Activated CD4-positive, alpha-beta T cell treated with anti-CD3 and anti-CD28 coated beads for 24 hours (primary cell): ENCODE data around the gene GLIPR1.
A peak's percentile ranks its signal among the peaks of the same experiment; 100 is the strongest.
"Not testable (repeated sequence)": the region's sequence is repeated elsewhere in the genome, so short reads cannot be mapped to it uniquely, and the experiment has no call there.

ENCODE experiments used
- DNase-seq, 2 donors: peaks; one replicate each; pipeline ENCODE4 v3.0.0-alpha.2; 2020; ENCODE audit warnings: low read depth in 2 of 2

The GLIPR1 gene

GRCh38 chr12:75474116-75474515 is 6.4 kb upstream of the GLIPR1 start:
- DNase-seq, result no peak

DNA sequence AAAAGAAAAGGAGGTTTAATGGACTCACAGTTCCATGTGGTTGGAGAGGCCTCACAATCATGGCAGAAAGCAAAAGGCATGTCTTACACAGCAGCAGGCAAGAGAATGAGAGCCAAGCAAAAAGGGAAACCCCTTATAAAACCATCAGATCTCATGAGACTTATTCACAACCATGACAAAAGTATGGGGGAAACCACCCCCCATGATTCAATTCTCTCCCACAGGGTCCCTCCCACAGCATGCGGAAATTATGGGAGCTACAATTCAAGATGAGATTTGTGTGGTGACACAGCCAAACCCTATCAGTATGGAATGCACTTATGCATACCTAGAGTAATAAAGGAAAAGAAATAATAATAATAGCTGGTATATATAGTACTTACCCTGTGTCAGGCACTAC is 4.5 kb upstream of the GLIPR1 start:
- DNase-seq, result no peak

- DNase-seq, result no peak
These were observed 3.4 kb upstream of the GLIPR1 start for GRCh38 chr12:75477137-75477536.

- peak in 1 of 2 donors; percentile 21 for DNase-seq
These were observed 2.3 kb upstream of the GLIPR1 start for GRCh38 chr12:75478116-75478794.

- DNase-seq, result no peak
These were observed 543 bp upstream of the GLIPR1 start for GRCh38 chr12:75479963-75480461.

DNA sequence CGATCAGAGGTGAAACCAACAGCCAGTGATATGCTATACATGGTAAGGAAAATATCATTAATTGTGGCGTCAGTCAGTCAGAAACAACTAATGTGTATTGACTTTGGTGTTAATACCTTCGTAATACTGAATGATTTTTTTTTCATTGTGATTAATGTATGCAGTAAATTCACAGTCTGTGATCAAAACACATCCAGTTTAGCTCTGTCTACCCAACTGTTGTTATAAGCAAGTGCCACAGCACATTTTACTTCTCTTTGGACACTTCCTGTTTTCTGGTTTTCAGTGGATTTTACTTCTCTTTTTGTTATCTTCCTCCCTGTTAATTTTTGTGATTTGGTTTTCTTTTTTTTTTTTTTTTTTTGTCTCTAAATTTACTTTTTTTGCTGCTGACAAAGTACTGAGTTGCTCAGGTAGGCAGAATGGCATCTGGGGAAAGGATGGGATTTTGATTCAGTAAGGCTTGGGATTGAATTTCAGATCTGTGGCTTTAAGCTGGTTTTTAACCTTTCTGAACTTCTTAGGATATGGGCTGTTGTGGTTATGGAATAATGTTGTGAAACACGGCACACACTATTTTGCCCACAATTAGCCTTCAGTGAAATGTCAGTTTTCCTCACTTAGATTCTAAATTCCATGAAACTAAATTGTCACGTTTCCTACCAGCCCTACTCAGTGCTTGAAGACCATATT is 604 bp downstream of the GLIPR1 start:
- no peak for DNase-seq

DNA sequence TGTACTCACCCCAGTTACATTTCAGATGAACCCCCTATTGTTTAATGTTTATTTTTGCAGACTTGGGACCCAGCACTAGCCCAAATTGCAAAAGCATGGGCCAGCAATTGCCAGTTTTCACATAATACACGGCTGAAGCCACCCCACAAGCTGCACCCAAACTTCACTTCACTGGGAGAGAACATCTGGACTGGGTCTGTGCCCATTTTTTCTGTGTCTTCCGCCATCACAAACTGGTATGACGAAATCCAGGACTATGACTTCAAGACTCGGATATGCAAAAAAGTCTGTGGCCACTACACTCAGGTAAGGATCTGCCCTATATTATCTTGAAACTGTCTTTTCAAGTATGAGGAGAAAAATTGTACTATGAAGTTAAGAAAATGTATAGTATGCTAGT is 1.2 kb downstream of the GLIPR1 start:
- DNase-seq, result no peak

- DNase-seq, result no peak
These were observed 2.1 kb downstream of the GLIPR1 start for GRCh38 chr12:75482646-75483045.

DNA sequence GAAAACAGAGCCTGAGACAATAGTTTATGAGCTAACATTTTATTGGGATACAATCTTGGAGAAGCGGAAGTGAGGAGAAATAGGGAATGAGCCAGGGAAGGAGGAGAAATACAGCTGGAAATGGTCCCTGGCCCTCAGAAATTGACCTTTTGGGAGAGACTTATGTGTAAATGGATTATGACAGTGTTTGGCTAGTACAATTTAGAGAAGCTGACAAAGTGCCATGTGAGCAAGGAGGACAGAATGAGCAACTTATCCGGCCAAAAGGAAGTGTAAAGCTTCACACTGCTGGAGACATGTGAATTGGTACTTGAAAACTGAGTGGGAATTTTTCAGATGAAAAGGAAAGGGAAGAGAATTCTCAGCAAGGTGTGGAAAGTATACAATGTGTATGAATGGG is 2.9 kb downstream of the GLIPR1 start:
- DNase-seq, result no peak

- not testable (repeated sequence) for DNase-seq
These were observed 3.9 kb downstream of the GLIPR1 start for GRCh38 chr12:75484450-75484849.

GRCh38 chr12:75487308-75487707 is 6.8 kb downstream of the GLIPR1 start:
- no peak for DNase-seq

DNA sequence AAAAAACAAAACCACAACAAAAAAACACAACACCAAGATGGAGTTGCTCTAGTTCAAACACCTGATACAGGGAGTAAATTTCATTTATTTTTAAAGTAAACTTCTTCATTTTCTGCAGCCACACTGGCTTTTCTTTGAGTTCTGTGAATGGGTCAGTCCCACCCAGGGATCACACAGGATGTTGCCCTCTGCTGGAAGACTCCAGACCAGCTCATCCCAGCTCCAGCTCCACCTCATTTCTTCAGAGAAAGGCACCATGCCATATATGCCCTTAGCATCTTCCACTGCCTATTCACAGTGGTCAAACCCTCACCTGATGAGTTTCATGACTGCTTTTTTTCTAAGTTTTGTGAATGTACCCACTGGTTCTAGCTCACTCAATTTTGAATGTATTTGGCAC is 8.0 kb downstream of the GLIPR1 start:
- no peak for DNase-seq

GRCh38 chr12:75489187-75489586 is 8.6 kb downstream of the GLIPR1 start:
- DNase-seq, result no peak

DNA sequence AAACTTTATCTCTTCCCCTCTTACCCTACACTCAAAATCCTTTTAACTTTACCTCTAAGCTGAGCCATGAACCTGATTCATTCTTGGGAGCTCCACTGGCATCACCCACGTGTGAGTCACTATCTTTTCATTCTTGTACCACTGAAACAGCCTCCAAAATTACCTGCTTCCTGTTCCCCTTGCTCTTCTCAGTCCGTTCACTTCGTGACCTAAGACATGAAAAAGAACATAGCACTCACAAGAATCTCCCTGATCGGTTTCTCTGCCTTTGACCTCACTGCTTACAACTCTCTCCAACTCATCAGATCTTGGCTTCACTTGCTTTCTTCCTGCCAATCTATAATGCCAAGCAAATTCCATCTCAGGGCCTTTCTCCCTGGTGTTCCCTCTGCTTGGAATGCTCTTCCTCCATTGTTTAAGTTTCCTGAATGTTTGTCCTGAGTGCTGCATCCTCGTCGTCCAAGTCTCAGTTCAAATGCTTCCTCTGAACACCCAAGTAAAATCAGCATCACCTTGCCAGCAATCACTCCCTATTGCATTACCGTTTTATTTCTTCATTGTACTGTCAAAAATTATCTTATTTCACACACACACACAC is 9.2 kb downstream of the GLIPR1 start:
- DNase-seq, result no peak

GRCh38 chr12:75491169-75491568 is 10.6 kb downstream of the GLIPR1 start:
- DNase-seq, result no peak

GRCh38 chr12:75503459-75503858 is 22.9 kb downstream of the GLIPR1 start:
- DNase-seq, result no peak

- DNase-seq, result no peak
These were observed 23.3 kb downstream of the GLIPR1 start for GRCh38 chr12:75503866-75504265.

- no peak for DNase-seq
These were observed 25.3 kb downstream of the GLIPR1 start for GRCh38 chr12:75505706-75506312.

DNA sequence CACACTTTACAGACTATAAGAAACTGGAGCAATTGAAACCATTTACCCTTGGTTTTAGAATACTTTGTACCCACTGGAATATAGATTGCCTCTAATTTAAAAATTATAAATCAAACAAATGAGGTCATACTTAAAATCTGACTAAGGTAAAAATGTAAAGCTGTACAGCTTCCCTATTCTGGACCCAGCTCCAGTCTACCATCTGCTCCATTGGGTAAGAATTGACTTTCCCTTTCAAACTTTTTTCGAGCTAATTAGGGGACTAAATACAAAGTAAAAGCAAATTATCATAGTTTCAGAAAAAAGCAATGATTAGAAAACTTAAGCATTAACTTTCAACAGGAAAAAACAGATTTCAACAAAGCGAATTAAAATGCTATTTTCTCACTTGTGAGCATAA is 26.5 kb downstream of the GLIPR1 start:
- no peak for DNase-seq

GRCh38 chr12:75508159-75508558 is 27.6 kb downstream of the GLIPR1 start:
- no peak for DNase-seq

DNA sequence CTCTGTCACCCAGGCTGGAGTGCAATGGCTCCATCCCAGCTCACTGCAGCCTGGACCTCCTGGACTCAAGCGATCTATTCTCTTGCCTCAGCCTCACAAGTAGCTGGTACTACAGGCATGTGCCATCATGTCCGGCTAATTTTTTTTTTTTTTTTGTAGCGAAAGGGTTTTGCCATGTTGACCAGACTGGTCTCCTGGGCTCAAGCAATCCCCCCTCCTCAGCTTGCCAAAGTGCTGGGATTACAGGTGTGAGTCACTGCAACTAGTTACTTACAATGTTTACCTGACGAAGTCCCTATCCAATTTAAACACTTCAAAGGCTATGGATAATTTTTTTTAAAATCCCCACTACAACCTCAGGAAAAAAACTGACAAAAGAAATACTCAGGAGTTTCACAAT is 29.1 kb downstream of the GLIPR1 start:
- no peak for DNase-seq
